GM21723 (cell line): Measurements from ENCODE around the gene NFATC2IP.

ENCODE experiments used
- ATAC-seq: cut with Tn5 transposase; IDR thresholded peaks from one replicate; pipeline ENCODE4 v1.9.1; 2021; ENCODE audit warnings: mild to moderate bottlenecking, moderate library complexity; ENCODE audit not compliant: unreplicated experiment

Gene NFATC2IP

GRCh38 chr16:28950648-28951409, at the start of gene NFATC2IP:
NFATC2IP (plus strand) TSS chr16:28950937; CDS start chr16:28951012, 75 bp downstream.
- peak; percentile 87 for ATAC-seq

- ATAC-seq: no peak
These were observed 48.9 kb upstream of the NFATC2IP start for GRCh38 chr16:28901862-28902261.

- no peak for ATAC-seq
These were observed 47.8 kb upstream of the NFATC2IP start for GRCh38 chr16:28902909-28903308.

GRCh38 chr16:28903344-28904042, 47.2 kb upstream of the NFATC2IP start:
- ATAC-seq: no peak

GRCh38 chr16:28904363-28904762, 46.4 kb upstream of the NFATC2IP start:
- no peak for ATAC-seq

GRCh38 chr16:28904828-28905227, 45.9 kb upstream of the NFATC2IP start:
- ATAC-seq: no peak

- no peak for ATAC-seq
These were observed 45.4 kb upstream of the NFATC2IP start for GRCh38 chr16:28905229-28905754.

- ATAC-seq: no peak
These were observed 44.9 kb upstream of the NFATC2IP start for GRCh38 chr16:28905800-28906372.

- ATAC-seq: no peak
These were observed 40.4 kb upstream of the NFATC2IP start for GRCh38 chr16:28910086-28911031.

- ATAC-seq: no peak
These were observed 38.2 kb upstream of the NFATC2IP start for GRCh38 chr16:28912558-28912957.

GRCh38 chr16:28913946-28914724, 36.6 kb upstream of the NFATC2IP start:
- ATAC-seq: no peak

- ATAC-seq: no peak
These were observed 35.6 kb upstream of the NFATC2IP start for GRCh38 chr16:28915181-28915580.

GRCh38 chr16:28917095-28917494, 33.6 kb upstream of the NFATC2IP start:
- no peak for ATAC-seq

GRCh38 chr16:28918698-28919097, 32.0 kb upstream of the NFATC2IP start:
- ATAC-seq: no peak

GRCh38 chr16:28923231-28923587, 27.5 kb upstream of the NFATC2IP start:
- ATAC-seq: no peak

- ATAC-seq: peak; percentile 70
These were observed 26.9 kb upstream of the NFATC2IP start for GRCh38 chr16:28923652-28924398.

GRCh38 chr16:28924399-28924761, 26.4 kb upstream of the NFATC2IP start:
- no peak for ATAC-seq

GRCh38 chr16:28924762-28925385, 25.9 kb upstream of the NFATC2IP start, which contains the start of gene RABEP2:
RABEP2 (minus strand) TSS chr16:28925238; CDS start chr16:28925163, 75 bp downstream.
- peak; percentile 60 for ATAC-seq
